GM18867 (cell line): ENCODE data around the gene SSC5D.

Experiments used
- ATAC-seq: cut with Tn5 transposase; IDR thresholded peaks from one replicate; pipeline ENCODE4 v1.9.1; 2021; ENCODE audit warnings: mild to moderate bottlenecking, moderate library complexity; ENCODE audit not compliant: unreplicated experiment

The SSC5D gene

DNA sequence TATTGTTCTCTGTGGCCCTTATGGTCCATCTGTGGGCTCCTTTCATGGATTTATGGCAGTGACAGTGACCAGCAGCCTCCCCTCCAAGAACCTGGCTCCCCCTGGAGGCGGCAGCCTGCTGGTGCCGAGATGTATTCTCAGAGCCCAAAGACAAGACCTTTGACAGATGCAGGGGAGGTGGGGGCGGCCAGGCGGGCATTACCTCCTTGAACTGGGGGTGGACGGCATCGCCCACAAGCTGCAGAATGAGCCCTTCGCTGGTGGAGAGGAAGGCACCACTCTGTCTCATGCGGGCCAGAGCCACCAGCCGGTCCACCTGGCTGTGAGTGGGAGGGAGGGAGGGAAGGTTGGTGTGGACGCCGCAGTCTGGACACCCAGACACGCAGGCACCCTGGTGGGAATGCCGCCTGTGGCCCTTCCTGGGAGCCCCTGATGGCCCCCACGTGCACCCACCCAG is 33.4 kb upstream of the SSC5D start:
- no peak for ATAC-seq

DNA sequence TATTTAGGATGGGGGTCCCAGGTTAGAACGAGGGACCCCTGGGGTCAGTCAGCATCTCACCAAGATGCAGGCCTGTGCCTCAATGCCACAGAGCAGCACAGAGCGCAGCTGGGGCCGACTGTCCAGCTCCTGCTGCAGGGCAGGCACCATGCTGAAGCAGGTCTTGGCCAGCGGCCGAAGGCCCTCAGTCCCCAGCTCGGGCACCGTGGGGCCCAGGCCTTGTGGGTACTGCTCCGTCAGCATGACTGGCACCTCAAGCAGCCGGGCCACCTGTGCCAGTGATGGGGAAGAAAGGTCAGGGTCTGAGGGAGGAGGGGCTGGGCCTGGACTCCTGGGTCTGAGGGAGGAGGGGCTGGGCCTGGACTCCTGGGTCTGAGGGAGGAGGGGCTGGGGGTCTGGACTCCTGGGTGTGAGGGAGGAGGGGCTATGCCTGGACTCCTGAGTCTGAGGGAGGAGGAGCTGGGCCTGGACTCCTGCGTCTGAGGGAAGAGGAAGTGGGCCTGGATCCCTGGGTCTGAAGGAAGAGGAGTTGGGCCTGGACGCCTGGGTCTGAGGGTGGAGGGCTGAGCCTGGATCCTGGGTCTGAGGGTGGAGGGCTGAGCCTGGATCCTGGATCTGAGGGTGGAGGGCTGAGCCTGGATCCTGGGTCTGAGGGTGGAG is 32.5 kb upstream of the SSC5D start:
- ATAC-seq = no peak

DNA sequence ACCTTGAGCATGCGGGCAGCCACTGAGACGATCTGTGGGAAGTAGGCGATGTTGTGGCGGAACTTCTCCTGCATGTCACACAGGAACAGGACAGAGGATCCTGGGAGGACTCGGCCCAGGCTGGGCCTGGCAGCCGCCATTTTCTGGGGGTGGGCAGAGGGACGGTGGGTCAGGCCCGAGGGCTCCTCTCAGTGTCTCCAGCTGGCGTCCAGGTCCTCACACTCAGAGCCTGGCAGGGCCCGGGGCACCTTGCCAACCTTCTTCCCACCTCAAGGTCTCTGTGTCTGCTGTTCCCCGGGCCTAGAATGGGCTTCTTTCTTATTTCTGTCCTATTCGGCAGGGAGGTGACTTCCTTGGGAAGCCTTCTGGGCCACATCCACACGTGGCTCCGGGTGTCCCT is 31.9 kb upstream of the SSC5D start:
- ATAC-seq = no peak

DNA sequence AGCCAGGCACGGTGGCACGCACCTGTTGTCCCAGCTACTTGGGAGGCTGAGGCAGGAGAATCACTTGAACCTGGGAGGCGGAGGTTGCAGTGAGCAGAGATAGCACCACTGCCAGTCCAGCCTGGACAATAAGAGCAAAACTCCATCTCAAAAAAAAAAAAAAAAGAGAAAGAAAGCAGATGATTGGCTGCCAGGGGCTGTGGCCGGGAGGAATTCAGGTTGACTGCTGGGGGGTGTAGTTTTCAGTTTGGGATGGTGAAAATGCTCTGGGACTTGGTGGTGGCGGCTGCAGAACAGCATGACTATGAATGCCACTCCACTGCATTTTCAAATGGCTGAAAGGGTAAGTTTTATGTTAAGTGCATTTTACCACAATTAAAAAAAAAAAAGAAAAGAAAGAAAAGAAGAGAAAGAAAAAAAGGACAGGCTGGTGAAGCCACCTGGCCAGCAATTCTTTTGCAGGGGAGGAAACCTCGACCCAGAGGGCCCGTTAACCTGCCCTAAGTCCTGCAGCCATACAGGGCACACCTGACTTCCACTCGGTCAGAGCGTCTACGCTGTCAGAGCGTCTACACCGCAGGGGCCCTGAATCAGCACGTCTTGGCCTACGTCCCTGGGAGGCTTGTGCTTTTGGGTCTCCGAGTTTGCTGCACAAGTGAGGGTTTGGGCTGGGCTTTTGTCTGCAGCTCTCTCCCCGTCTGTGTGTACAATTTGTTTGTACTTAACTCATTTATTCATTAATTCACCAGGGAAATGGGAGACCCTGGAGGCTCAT is 30.4 kb upstream of the SSC5D start:
- ATAC-seq = no peak

DNA sequence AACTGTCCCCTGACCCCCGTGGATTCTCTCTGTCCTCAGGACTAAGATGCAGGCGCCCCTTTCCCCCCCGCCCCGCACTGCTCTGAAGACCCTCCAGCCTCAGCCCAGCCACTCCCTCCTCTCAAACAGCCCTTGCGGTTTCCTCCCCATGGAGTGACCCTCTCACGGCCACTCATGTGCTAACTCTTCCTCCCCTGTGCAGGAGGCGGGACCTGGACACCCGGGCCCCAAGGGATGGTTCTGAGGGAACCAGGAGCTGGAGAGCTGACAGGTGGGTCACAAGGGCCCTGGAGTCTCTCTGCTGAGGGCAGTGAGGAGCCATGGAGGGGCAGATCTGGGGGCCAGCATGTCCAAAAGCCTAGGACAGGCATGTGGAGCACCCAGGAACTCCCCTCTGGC is 28.7 kb upstream of the SSC5D start:
- ATAC-seq = no peak

- ATAC-seq = no peak
Observed at GRCh38 chr19:55459950-55460657, 28.1 kb upstream of the SSC5D start.

GRCh38 chr19:55460670-55461258 is 27.5 kb upstream of the SSC5D start:
- no peak for ATAC-seq

GRCh38 chr19:55461259-55461973 is 26.8 kb upstream of the SSC5D start, which contains the start of gene ISOC2:
TSS of gene ISOC2 (minus strand) at chr19:55461642. CDS start at chr19:55456486, 5,156 bp downstream.
- peak; percentile 89 for ATAC-seq

GRCh38 chr19:55461974-55462626 is 26.1 kb upstream of the SSC5D start:
- no peak for ATAC-seq

DNA sequence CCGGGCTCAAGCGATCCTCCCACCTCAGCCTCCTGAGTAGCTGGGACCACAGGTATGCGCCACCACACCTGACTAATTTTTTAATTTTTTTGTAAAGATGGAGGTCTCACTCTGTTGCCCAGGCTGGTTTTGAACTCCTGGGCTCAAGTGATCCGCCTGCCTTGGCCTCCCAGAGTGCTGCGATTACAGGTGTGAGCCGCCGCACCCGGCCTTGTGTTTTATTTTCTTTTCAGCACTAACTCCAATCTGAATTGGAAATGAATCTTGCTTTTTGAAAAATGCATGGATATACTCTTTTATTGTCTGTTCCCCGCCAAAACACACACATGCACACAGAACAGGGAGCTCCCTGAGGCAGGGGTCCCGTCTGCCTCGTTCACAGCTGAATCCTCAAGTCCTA is 25.5 kb upstream of the SSC5D start:
- no peak for ATAC-seq

GRCh38 chr19:55463583-55464031 is 24.6 kb upstream of the SSC5D start:
- no peak for ATAC-seq

GRCh38 chr19:55464039-55464661 is 24.1 kb upstream of the SSC5D start:
- ATAC-seq = no peak

DNA sequence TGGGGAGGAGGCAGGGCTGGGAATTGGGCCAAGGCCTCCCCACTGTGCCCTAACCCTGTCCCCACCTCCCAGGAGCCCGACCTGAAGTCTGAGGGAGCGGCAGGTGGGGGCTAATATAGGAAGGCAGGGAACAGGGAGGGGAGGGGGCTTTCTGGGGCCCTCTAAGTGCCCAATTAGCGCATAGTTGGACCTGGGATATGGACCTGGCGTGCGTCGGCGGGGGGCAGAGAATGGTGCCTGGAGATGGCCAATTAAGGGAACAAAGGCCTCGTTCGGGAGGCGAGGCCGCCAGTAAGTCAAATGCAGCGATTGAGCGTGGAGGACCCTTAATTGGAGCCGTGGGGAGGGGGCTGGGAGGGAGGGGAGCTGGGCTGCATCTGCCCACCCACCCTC is 23.6 kb upstream of the SSC5D start, which contains the start of gene C19orf85:
TSS of gene C19orf85 (minus strand) at position 90 of the 393 bp plus-strand sequence. CDS start 197 bp downstream, outside the sequence.
- ATAC-seq = no peak

DNA sequence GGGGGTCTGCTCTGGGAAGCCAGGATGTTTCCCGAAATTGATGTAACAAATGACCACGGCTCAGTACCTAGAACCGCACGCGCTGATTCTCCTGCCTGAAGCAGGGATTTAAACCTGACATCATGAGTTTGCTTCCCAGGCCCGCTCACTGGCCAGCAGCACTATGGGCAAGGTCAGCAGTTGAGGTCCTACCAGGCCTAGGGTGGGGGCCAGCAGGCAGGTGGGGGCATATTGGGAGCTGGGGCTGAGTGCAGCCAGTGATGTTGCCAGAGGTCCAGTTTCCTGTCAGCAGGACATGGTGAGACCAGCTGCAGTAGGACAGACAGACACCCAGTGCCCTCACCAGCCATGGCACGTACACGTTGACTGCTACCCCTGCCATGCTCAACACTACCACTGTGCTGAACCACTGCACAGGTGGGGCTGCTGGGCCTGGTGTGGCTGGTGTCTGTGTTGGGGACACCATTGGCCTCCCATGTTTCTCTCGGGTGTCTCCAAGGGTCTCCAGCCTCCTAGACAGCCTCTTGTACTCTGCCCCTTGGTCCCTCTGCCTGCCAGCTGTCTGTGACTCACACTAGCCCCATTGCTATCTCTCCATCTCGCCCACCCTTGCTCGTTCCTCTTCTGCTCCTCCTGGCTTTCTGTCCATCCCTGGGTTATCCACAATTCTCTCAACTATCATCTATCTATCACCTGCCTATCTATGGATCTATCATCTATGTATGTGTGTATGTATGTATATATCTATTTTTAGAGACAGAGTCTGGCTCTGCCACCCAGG is 22.6 kb upstream of the SSC5D start:
- ATAC-seq = no peak

DNA sequence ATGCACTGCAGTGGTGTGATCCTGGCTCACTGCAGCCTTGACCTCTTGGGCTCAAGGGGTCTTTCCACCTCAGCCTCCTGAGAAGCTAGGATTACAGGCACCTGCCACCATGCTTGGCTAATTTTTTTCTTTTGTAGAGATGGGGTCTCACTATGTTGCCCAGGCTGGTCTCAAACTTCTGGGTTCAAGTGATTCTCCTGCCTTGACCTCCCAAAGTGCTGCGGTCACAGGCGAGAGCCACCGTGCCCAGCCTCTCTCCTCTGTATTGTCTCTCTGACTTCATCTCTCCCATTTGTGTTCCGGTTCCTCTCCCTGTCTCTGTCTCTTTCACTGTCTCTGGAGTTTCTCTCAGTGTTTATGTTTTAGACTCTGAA is 22.0 kb upstream of the SSC5D start:
- no peak for ATAC-seq

DNA sequence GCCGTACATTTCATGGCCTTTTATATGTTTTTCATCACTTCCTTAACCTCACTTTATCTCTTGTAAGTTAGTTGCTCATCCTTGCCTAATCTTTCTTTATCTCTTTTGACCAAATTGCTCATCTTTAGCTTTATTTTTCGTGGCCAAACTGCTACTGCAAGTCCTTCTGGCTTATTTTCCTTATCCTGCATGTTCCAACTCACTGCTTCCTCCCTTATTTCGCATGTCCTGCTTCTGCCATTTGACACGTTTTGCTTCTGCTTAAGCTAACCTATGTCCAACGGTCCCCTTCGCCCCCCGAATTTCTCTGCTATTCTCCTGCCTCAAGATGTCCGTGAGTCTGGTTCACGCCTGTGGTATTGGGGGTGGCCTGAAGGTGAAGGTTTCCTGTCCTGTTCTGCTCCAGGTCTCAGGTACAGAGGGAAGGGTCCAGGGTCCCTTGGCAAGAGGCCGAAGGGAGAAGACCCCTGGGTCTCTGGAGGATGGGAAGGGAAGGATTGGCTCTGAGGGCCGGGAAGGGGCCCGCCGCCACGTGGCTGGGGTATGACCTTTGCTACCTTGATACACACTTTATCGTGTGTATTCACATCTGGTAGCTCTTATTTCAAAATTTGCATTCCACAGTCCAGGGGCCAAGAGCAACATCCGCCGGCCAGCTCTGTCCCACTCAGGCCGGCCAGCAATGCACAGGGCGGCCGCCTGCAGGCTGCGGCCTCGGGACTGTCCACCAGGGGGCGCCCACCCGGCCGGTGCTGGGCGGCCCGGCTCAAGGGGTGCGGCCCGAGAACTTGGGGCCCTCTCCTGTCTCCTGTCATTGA is 20.8 kb upstream of the SSC5D start:
- peak; percentile 63 for ATAC-seq

GRCh38 chr19:55468054-55468393 is 20.2 kb upstream of the SSC5D start:
- ATAC-seq = no peak

- ATAC-seq = no peak
Observed at GRCh38 chr19:55471266-55471665, 17.0 kb upstream of the SSC5D start.
